ENCODE data around the gene KLRC1.
A peak's percentile ranks its signal among the peaks of the same experiment; 100 is the strongest.
"Not testable (repeated sequence)": the region's sequence is repeated elsewhere in the genome, so short reads cannot be mapped to it uniquely, and the experiment has no call there.

The KLRC1 gene

GRCh38 chr12:10422159-10422558 lies 31.0 kb downstream of the KLRC1 start:
- peak; percentile 99 for FAIRE-seq
- not testable (repeated sequence) for DNase-seq (ENCODE audit: low spot score)

- DNase-seq (ENCODE audit: low spot score): peak; percentile 3
- FAIRE-seq: not testable (repeated sequence)
These were observed 32.8 kb downstream of the KLRC1 start, which contains the start of gene KLRC3 for GRCh38 chr12:10420334-10420733. Gene KLRC3 (minus strand): TSS chr12:10420595. CDS start chr12:10420550, 45 bp downstream.

- no peak for FAIRE-seq
These were observed 43.8 kb downstream of the KLRC1 start, which contains the start of gene KLRC4 for GRCh38 chr12:10409392-10409791. Gene KLRC4 (minus strand): TSS chr12:10409757. CDS start chr12:10409575, 182 bp downstream.

DNA sequence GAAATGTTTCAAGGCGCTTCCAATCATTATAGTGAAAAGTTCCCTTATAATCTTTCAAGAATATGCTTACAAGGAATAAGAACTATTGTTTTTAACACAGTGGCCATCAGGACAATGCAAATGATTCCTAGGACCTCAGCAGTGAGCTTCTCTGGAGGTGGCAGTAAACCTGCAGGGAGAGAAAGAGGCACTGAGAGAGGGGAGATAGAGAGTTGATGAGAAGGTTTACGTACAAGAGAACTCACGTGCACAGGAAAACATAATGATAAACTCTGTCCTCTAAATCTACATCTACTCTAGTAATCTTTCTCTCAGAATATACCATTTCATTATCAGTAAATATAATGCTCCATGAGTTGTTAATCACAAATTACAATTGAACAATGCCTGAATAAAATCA lies 44.3 kb downstream of the KLRC1 start:
- no peak for FAIRE-seq
- DNase-seq (ENCODE audit: low spot score): no peak

More at GRCh38 chr12:10409392-10409791, 43.8 kb downstream of the KLRC1 start, which contains the start of gene KLRC4:
- no peak for DNase-seq (ENCODE audit: low spot score)

- DNase-seq (ENCODE audit: low spot score) (no peak), FAIRE-seq (no peak)
These were observed 46.5 kb downstream of the KLRC1 start for GRCh38 chr12:10406725-10407124.

- no peak for DNase-seq (ENCODE audit: low spot score)
- FAIRE-seq: no peak
These were observed 47.9 kb downstream of the KLRC1 start for GRCh38 chr12:10405294-10405693.

DNA sequence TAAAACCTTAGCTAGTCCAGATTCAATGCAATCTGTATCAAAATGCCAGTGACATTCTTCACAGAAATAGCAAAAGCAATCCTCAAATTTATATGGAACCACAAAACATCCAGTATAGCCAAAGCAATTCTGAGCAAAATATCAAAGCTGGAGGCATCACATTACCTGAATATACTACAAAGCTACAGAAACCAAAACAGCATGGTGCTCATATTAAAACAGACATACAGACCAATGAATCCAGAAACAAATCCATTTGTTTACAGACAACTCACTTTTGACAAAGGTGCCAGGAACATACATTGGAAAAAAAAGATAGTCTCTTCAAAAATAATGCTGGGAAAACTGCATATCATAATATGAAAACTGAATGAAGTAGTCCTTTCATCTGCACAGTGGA lies 48.4 kb downstream of the KLRC1 start:
- no peak for FAIRE-seq
- no peak for DNase-seq (ENCODE audit: low spot score)

DNA sequence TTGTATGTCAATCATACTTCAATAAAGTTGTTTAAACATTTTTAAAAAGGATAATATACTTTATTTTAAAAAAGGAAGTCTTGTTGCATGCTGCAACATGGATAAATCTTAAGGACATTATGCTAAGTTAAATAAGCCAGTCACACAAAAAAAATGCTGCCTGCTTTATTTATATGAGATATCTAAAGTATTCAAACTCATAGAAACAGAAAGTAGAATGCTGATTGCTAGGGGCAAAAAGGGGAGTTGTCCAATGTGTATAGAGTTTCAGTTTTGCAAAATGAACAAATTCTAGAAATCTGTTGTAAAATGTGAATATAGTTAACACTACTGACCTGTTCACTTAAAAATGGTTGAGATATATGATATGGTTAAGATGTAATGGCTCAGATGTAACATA lies 52.3 kb downstream of the KLRC1 start:
- no peak for DNase-seq (ENCODE audit: low spot score)
- no peak for FAIRE-seq

GRCh38 chr12:10398168-10398567 lies 55.0 kb downstream of the KLRC1 start:
- no peak for FAIRE-seq
- no peak for DNase-seq (ENCODE audit: low spot score)

DNA sequence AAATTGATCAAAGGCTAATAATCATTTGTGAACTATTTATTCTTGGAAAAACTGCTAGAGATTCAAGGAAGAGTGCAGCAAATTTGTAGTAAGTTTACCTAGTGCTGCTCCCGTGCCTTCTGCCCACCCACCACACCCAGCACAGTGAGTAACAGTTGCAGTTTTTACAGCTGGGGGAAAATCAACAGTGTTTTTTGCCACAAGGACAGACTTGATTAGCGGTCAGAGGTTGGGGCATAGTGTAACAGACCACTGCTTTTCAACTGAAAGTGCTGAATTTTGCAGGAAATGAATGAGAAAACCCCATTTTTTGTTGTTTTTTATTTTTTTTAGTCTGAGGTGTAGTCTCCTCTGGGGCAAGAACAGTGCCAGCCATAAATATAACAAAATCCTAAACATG lies 55.9 kb downstream of the KLRC1 start:
- no peak for DNase-seq (ENCODE audit: low spot score)
- FAIRE-seq: no peak

GRCh38 chr12:10396176-10396575 lies 57.0 kb downstream of the KLRC1 start:
- not testable (repeated sequence) for FAIRE-seq; DNase-seq (ENCODE audit: low spot score)

All from RCC 7860 (cell line).